Adipocyte (in vitro differentiated cells): ENCODE data around the gene ZFC3H1.
A peak's percentile ranks its signal among the peaks of the same experiment; 100 is the strongest.
"Not testable (repeated sequence)": the region's sequence is repeated elsewhere in the genome, so short reads cannot be mapped to it uniquely, and the experiment has no call there.

Experiments used
- DNase-seq: peaks from one replicate; pipeline ENCODE4 v3.0.0-alpha.2; 2015; ENCODE audit warnings: low read depth
- H3K27me3 ChIP-seq: replicated peaks from 2 replicates; pipeline ENCODE4 v1.7.0; 2013; ENCODE audit warnings: mild to moderate bottlenecking, low read length, moderate library complexity; ENCODE audit not compliant: control insufficient read depth, insufficient read depth
- H3K36me3 ChIP-seq: 2 replicates; pipeline ENCODE4 v1.7.0; 2013; ENCODE audit warnings: low read length, mild to moderate bottlenecking, moderate library complexity; ENCODE audit not compliant: control insufficient read depth, insufficient read depth, severe bottlenecking
- H3K4me1 ChIP-seq: 2 replicates; pipeline ENCODE4 v1.7.0; 2013; ENCODE audit warnings: mild to moderate bottlenecking, low read length, moderate library complexity; ENCODE audit not compliant: control insufficient read depth, insufficient read depth
- H3K4me3 ChIP-seq: 2 replicates; pipeline ENCODE4 v1.7.0; 2013; ENCODE audit warnings: mild to moderate bottlenecking, low read length, moderate library complexity
- H3K9ac ChIP-seq: 2 replicates; pipeline ENCODE4 v1.7.0; 2013; ENCODE audit warnings: mild to moderate bottlenecking, low read length, moderate library complexity
- H3K9me3 ChIP-seq: 2 replicates; pipeline ENCODE4 v1.7.0; 2013; ENCODE audit warnings: mild to moderate bottlenecking, low read length, moderate library complexity; ENCODE audit not compliant: control insufficient read depth

ZFC3H1 gene

DNA sequence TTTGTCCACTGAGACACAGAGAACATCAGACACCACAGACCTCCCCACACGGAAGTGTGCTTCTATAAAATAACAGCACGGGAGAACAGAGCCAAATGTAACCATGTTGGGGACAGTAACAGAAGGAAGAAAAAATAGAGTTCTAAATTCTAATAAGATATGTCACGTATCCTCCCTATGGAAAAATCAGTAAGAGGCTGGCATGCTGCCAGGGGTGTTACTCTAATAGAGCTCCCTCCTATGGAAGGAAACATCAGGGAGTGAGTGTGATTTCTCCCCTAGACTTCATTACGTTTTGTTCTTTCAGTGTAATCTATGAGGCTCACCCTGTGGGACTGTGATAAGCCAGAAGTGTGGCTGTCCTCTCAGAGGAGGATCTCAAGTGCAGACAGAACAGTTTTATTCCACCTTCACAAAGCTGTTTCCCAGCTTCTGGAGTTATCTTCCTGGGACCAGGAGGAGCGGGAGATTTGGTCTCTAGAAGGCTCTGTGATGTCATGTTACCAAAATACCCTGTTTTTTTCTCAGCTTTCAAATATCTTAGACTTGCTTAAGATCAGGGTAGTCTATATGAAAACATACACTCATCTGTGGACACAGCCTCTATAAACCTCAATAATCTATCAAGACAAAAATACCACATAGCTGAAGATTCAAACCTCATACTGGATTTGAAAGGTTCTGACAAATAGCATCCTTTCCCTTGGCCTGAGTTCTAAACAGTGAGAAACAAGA lies 69.3 kb downstream of the ZFC3H1 start:
- no peak for DNase-seq
- H3K9ac ChIP-seq = peak overlapping the region; percentile 65
- H3K9me3 ChIP-seq = no peaks in the 10 kb centered on the region
- no peaks in the 10 kb centered on the region for H3K36me3 ChIP-seq
- H3K4me3 ChIP-seq = peak overlapping the region; percentile 74
- H3K27me3 ChIP-seq = no peaks in the 10 kb centered on the region
- H3K4me1 ChIP-seq = peaks cover 5% of the 10 kb centered on the region

DNA sequence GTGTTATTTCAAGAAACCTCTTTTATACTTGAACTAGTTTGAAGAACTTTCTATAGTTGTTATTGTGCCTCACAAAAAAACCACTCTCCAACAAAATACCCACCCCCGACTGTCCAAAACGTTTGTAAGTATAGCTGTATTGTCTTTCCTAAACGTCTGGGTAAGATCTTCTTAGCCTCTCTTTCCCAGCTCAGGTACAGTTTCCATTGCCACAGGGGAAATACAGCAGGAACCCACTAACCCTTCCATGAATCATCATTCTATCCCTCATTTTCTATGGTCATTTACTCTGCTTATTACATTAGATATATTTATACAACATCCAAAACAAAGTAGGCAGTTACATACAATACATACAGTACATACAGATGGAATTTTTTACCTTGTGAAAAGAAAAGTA lies 70.8 kb downstream of the ZFC3H1 start:
- H3K4me1 ChIP-seq = peaks cover 5% of the 10 kb centered on the region
- H3K9ac ChIP-seq = no peak overlapping the region
- H3K27me3 ChIP-seq = no peaks in the 10 kb centered on the region
- no peak for DNase-seq
- H3K4me3 ChIP-seq = no peak overlapping the region
- no peaks in the 10 kb centered on the region for H3K9me3 ChIP-seq
- no peaks in the 10 kb centered on the region for H3K36me3 ChIP-seq

DNA sequence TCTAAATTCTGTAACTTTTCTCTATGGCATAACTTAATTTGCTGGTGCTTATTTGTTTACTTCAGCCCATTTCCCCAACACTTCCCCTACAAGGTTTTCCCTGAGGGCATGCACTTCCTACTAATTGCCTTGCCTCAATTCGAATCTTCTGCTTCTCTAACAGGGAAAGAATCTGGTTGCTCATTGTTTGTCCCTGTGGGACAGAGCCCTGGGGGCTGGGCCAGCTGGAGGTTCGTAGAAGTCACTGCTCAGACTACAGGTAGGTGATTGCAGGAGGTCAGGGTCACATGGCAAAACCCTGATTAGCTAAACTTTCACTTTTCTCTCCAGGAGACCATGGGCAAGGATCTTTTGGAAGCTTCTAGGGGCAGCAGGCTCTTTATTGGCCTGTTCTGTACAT lies 72.0 kb downstream of the ZFC3H1 start:
- H3K4me3 ChIP-seq = no peak overlapping the region
- peaks cover 5% of the 10 kb centered on the region for H3K4me1 ChIP-seq
- DNase-seq = no peak
- no peaks in the 10 kb centered on the region for H3K27me3 ChIP-seq
- H3K9ac ChIP-seq = no peak overlapping the region
- no peaks in the 10 kb centered on the region for H3K36me3 ChIP-seq
- no peaks in the 10 kb centered on the region for H3K9me3 ChIP-seq

DNA sequence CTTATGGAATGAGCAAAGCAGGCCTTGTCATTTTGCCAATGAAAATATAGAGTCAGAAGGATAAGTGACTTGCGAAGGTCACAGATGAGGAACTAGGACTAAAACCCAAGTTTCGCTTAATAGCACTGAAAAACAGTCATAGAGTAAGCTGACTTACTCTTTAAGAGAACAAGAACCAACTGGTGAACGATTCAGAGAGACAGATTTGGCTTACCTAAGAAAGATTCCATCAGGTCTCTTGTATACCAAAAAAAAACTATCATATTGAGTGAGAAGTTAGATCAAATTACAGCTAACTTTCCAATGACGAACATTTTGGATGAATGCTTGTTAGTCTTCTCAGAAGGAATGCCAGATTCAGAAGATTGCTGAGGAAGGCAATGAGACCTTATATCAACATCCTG lies 74.2 kb downstream of the ZFC3H1 start:
- Histone ChIP-seq H3K4me3 (no peak overlapping the region), H3K36me3 (no peaks in the 10 kb centered on the region), H3K9me3 (no peaks in the 10 kb centered on the region), H3K27me3 (no peaks in the 10 kb centered on the region), H3K9ac (no peak overlapping the region), H3K4me1 (peaks cover 5% of the 10 kb centered on the region)
- DNase-seq = peak; percentile 61

DNA sequence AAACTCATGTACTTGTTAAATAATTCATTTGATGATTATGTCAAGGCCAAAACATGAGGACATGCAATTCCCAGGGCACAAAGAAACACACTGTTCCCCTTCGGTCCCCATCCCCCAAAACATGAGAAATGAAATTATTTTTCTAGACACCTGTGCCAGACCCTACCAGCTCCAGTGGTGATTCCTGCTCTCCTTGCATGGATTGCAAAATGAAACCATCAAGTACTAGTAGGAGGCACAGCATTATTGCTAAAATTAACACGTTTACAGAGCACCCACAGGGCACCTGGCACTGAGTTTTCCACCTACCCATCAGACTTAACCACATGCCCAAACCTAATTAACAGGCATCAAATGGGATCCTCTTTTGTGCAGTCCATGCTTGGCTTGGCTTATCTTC lies 76.6 kb downstream of the ZFC3H1 start:
- H3K9ac ChIP-seq = no peak overlapping the region
- DNase-seq = no peak
- no peaks in the 10 kb centered on the region for H3K36me3 ChIP-seq
- no peaks in the 10 kb centered on the region for H3K27me3 ChIP-seq
- no peak overlapping the region for H3K4me3 ChIP-seq
- H3K9me3 ChIP-seq = no peaks in the 10 kb centered on the region
- H3K4me1 ChIP-seq = no peaks in the 10 kb centered on the region

DNA sequence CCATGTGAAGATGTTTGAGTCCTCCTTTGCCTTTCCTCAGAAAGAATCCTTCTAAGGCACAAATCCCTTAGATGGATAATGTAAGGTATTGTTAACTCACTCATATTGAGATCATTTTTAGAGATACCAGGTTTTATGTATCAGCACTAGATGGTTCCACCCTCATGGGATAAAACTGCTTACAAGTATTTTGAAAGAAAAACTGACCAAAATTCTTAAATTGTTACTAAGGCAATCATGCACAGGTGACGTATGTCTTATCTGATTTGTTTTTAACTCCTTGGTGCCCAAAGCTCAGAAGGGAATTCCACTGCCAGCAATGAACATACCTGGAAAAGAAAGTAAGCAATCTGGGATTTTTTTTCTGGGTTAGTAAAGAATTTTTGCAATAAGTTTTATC lies 78.4 kb downstream of the ZFC3H1 start:
- Histone ChIP-seq H3K4me1 (no peaks in the 10 kb centered on the region), H3K9me3 (no peaks in the 10 kb centered on the region), H3K4me3 (no peak overlapping the region), H3K36me3 (no peaks in the 10 kb centered on the region), H3K9ac (no peak overlapping the region), H3K27me3 (no peaks in the 10 kb centered on the region)
- no peak for DNase-seq

DNA sequence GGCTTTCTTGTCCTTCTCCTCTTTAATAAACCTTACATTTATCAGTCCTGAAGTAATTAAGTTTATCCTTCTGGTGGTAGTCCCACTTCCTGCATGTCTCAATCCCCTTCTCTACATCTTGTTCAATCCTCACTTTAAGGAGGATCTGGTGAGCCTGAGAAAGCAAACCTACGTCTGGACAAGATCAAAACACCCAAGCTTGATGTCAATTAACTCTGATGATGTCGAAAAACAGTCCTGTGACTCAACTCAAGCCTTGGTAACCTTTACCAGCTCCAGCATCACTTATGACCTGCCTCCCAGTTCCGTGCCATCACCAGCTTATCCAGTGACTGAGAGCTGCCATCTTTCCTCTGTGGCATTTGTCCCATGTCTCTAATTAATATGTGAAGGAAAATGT lies 79.3 kb downstream of the ZFC3H1 start:
- Histone ChIP-seq H3K4me1 (no peaks in the 10 kb centered on the region), H3K4me3 (no peak overlapping the region)

DNA sequence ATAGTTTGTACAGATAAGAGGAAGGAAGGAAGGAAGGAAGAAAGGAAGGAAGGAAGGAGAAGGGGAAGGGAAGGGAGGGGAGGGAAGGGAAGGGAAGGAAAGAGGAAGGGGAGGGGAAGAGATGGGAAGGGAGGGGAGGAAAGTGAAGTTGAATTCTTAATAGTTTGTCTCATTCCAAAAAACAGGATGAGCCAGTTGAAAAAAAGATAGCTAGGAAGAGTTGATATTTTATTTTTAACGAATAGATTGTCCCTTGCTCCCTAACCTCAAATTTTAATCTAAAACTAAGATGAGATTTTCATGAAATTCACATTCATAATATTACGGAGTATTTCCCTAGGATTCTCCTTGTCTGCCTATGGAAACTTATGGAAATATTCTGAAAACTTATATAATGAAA lies 80.7 kb downstream of the ZFC3H1 start:
- no peak for DNase-seq
- Histone ChIP-seq H3K4me1 (no peaks in the 10 kb centered on the region), H3K27me3 (no peaks in the 10 kb centered on the region), H3K9me3 (no peaks in the 10 kb centered on the region), H3K4me3 (no peak overlapping the region), H3K9ac (no peak overlapping the region), H3K36me3 (no peaks in the 10 kb centered on the region)

More for the DNA sequence above, 79.3 kb downstream of the ZFC3H1 start:
- Histone ChIP-seq H3K27me3 (no peaks in the 10 kb centered on the region), H3K36me3 (no peaks in the 10 kb centered on the region), H3K9me3 (no peaks in the 10 kb centered on the region), H3K9ac (no peak overlapping the region)
- no peak for DNase-seq

DNA sequence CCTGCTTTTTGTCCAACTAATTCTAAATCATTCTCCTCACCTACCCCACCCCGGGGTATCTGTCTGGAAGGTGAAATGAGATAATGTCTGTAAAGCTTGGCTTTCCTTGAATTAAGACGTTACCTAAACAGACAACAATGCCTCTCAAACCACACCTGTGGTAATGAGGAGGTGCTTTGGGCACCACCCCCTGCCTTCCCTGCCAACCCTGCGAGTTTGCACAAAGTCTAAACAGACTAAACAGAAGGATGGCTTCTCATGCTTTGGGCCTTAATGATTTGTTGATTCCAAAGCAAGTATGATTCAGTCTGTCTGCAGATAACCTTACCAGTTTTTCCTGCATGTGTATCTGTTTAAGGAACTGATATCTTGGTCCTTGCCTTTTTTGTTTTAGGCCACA lies 82.4 kb downstream of the ZFC3H1 start:
- Histone ChIP-seq H3K4me1 (no peaks in the 10 kb centered on the region), H3K36me3 (no peaks in the 10 kb centered on the region), H3K4me3 (no peak overlapping the region), H3K9ac (no peak overlapping the region), H3K27me3 (no peaks in the 10 kb centered on the region), H3K9me3 (no peaks in the 10 kb centered on the region)
- DNase-seq = no peak

DNA sequence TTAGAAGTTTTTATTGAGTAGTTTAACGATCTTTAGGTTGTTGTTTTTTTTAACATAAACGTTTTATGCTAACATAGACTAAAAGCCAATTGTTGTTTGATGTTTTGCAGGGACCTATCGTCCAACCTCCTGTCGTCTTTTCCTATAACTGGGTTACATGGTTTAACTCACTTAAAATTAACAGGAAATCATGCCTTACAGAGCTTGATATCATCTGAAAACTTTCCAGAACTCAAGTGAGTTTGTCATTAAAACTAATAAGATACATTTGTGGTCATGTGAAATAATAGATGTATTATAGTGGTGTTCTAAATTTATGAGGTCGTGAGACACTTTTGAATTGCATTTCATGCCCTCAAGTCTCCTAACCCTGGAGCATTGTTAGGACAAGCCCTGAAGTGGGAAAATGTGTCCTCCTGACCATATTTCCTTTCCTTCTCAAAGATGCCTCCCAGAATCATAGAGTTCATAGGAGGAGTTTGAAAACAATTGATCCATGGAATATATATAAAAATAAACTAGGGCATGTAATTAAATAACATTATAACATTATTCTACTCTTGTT lies 84.9 kb downstream of the ZFC3H1 start:
- H3K9ac ChIP-seq = no peak overlapping the region
- H3K9me3 ChIP-seq = no peaks in the 10 kb centered on the region
- H3K27me3 ChIP-seq = no peaks in the 10 kb centered on the region
- no peaks in the 10 kb centered on the region for H3K4me1 ChIP-seq
- no peak overlapping the region for H3K4me3 ChIP-seq
- no peaks in the 10 kb centered on the region for H3K36me3 ChIP-seq
- no peak for DNase-seq

DNA sequence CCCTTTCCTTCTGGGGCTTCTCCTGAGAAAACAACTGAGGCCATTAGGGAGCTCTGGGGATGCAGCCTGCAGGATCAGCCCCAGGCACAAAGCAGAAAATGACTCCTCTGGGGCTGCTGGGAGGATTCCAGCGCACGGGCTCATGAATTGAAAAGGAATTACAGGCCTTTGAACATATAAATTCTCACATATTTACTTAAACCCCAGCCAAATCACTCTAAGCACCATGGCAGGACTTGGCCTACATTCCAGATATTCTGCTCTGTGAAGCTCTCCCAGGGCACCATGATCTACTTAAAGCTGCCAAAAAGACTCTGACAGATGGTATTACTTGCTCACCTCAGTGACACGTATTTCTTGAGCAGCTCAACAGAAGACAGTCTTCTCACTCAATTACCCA lies 87.2 kb downstream of the ZFC3H1 start:
- Histone ChIP-seq H3K4me3 (no peak overlapping the region), H3K9me3 (no peaks in the 10 kb centered on the region), H3K9ac (no peak overlapping the region), H3K27me3 (no peaks in the 10 kb centered on the region), H3K36me3 (no peaks in the 10 kb centered on the region), H3K4me1 (no peaks in the 10 kb centered on the region)
- DNase-seq = peak; percentile 40

DNA sequence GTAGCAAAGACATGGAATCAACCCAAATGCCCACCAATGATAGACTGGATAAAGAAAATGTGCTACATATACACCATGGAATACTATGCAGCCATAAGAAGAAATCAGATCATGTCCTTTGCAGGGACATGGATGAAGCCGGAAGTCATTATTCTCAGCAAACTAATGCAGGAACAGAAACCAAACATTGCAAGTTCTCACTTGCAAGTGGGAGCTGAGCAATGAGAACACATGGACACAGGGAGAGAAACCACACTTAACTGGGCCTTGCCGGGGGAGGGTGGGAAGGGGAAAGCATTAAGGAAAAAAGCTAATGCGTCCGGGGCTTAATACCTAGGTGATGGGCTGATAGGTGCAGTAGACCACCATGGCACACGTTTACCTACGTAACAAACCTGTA lies 93.8 kb downstream of the ZFC3H1 start:
- H3K9me3 ChIP-seq, H3K27me3 ChIP-seq, H3K36me3 ChIP-seq, DNase-seq, H3K9ac ChIP-seq, H3K4me3 ChIP-seq, H3K4me1 ChIP-seq: not testable (repeated sequence)
